Keratinocyte (primary cell): ENCODE results near the gene KDM3B. TPM values are rescaled to one million over a fixed set of nuclear protein-coding genes. Genes with fewer than 3 reads are reported as not detected.

Source experiments
- DNase-seq: peaks from one replicate; pipeline ENCODE4 v3.0.0-alpha.2; 2011; ENCODE audit warnings: low read depth, missing footprints, low spot score
- FAIRE-seq: peaks from 2 replicates; lab custom pipeline; 2011; peaks lifted over from hg19 to GRCh38; lab: Jason Lieb, UNC
- H2AFZ ChIP-seq: 2 replicates; pipeline ENCODE4 v1.6.0; 2012; ENCODE audit warnings: low read length, control low read depth, inconsistent platforms; ENCODE audit not compliant: control insufficient read depth
- H3K27ac ChIP-seq: 2 replicates; pipeline ENCODE4 v1.5.1; 2011; ENCODE audit warnings: low read length; ENCODE audit not compliant: control insufficient read depth, insufficient read depth
- H3K27me3 ChIP-seq: 3 replicates; pipeline ENCODE4 v1.6.0; 2011; ENCODE audit warnings: low read length; ENCODE audit not compliant: control insufficient read depth, insufficient read depth; ENCODE audit errors: extremely low read depth
- H3K36me3 ChIP-seq, 2 experiments: 2 replicates in 1 of 2; 3 replicates in 1 of 2; pipeline ENCODE4 v1.5.1; 2011; ENCODE audit warnings: low read length in 2 of 2, mild to moderate bottlenecking in 1 of 2; ENCODE audit not compliant: control insufficient read depth in 2 of 2, insufficient read depth in 2 of 2; ENCODE audit errors: extremely low read depth in 1 of 2
- H3K4me1 ChIP-seq: 3 replicates; pipeline ENCODE4 v1.5.1; 2011; ENCODE audit warnings: low read length; ENCODE audit not compliant: control insufficient read depth, insufficient read depth; ENCODE audit errors: extremely low read depth
- H3K4me2 ChIP-seq: 3 replicates; pipeline ENCODE4 v1.6.0; 2011; ENCODE audit warnings: low read depth, low read length; ENCODE audit not compliant: control insufficient read depth, insufficient read depth; ENCODE audit errors: extremely low read depth
- H3K4me3 ChIP-seq, 3 experiments: fragments of 200-600 bp in 1 of 3; sonication (generic) in 1 of 3; 2 replicates in 2 of 3; 3 replicates in 1 of 3; pipeline ENCODE4 v1.5.1; 2011 to 2016; ENCODE audit warnings: low read length in 3 of 3, mild to moderate bottlenecking in 3 of 3, control low read depth in 2 of 3, inconsistent platforms in 1 of 3, low read depth in 1 of 3, mixed read lengths in 1 of 3, mixed run types in 1 of 3, moderate library complexity in 1 of 3; ENCODE audit not compliant: control insufficient read depth in 2 of 3, insufficient read depth in 2 of 3; ENCODE audit errors: extremely low read depth in 1 of 3
- H3K79me2 ChIP-seq: 2 replicates; pipeline ENCODE4 v1.6.0; 2012; ENCODE audit warnings: low read length; ENCODE audit not compliant: control insufficient read depth, insufficient read depth
- H3K9ac ChIP-seq: 3 replicates; pipeline ENCODE4 v1.6.0; 2011; ENCODE audit warnings: low read length; ENCODE audit not compliant: control insufficient read depth, insufficient read depth; ENCODE audit errors: extremely low read depth
- H3K9me1 ChIP-seq: 3 replicates; pipeline ENCODE4 v1.6.0; 2011; ENCODE audit warnings: low read length; ENCODE audit not compliant: control insufficient read depth, insufficient read depth; ENCODE audit errors: extremely low read depth
- H3K9me3 ChIP-seq: 2 replicates; pipeline ENCODE4 v1.5.1; 2012; ENCODE audit warnings: low read depth, low read length; ENCODE audit not compliant: control insufficient read depth
- H4K20me1 ChIP-seq: 3 replicates; pipeline ENCODE4 v1.6.0; 2011; ENCODE audit warnings: low read length; ENCODE audit not compliant: control insufficient read depth, insufficient read depth; ENCODE audit errors: extremely low read depth
- CTCF ChIP-seq, 3 experiments: IDR thresholded peaks in 1 of 3; conservative IDR thresholded peaks in 1 of 3; optimal IDR thresholded peaks in 1 of 3; 2 replicates in 2 of 3; 3 replicates in 1 of 3; pipeline versions ENCODE3 to v1.5.1; 2011; ENCODE audit warnings: low read length in 3 of 3, mild to moderate bottlenecking in 3 of 3, moderate library complexity in 2 of 3, control low read depth in 1 of 3, inconsistent platforms in 1 of 3; ENCODE audit not compliant: insufficient read depth in 2 of 3; ENCODE audit errors: extremely low read depth in 1 of 3
- EZH2 ChIP-seq: IDR thresholded peaks from one replicate; pipeline ENCODE4 v1.6.1; 2012; ENCODE audit warnings: inconsistent platforms, mild to moderate bottlenecking, low read length, moderate library complexity
- dilution Hi-C: fragments of 300-500 bp; cut with MboI; formaldehyde crosslinking; loops from one replicate; pipeline ENCODE4 v1.7.0; 2020; ENCODE audit warnings: low sequenced_read_pairs; ENCODE audit not compliant: extremely low pct_ligation_motif_present
- polyA plus RNA-seq, 5 experiments: library from polyadenylated mRNA; depleted of rRNA in 3 of 5; stranded (reverse) in 3 of 5; stranded (forward) in 1 of 5; unstranded in 1 of 5; fragments of >200 nt; gene quantifications; 1 replicate in 1 of 5; 2 replicates in 3 of 5; 3 replicates in 1 of 5; pipeline versions ENCODE4 v1.2.1 to v1.2.3, GENCODE V29; 2011 to 2012; ENCODE audit warnings: missing spikeins in 2 of 5, low read depth in 1 of 5, low replicate concordance in 1 of 5

The KDM3B gene
- polyA plus RNA-seq, 1 donor (not counting 4 experiments of a cell fraction or from before 2014, with no cell fraction given), result 28.8 TPM

DNA sequence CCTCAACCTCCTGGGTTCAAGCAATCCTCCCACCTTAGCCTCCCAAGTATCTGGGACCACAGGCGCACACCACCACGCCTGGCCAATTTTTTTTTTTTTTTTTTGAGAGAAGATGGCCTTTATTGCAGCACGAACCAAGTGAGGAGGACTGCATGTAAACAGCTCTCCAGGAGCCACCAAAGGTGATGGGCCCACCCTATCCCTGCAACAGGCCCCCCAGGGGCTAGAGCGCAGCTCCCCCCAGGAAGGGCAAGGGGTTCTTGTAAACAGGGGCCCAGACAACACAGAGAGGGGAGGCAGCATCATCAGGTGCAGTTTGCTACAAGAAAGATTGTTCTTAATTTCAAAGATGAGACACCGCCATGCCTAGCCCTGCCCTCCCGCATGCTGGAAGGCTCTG, 100.2 kb downstream of the KDM3B start:
- Histone ChIP-seq H3K4me3 (no peak overlapping the region), H3K36me3 (no peaks in the 10 kb centered on the region), H3K27me3 (no peaks in the 10 kb centered on the region), H3K9me3 (no peaks in the 10 kb centered on the region), H3K4me2 (no peak overlapping the region), H2AFZ (no peak overlapping the region), H3K9ac (no peak overlapping the region), H4K20me1 (no peaks in the 10 kb centered on the region), H3K79me2 (no peaks in the 10 kb centered on the region), H3K9me1 (no peaks in the 10 kb centered on the region), H3K27ac (no peak overlapping the region), H3K4me1 (peaks cover 2% of the 10 kb centered on the region)
- TF ChIP-seq EZH2 (no peak), CTCF (optimal IDR thresholded peaks at IDR 0.05 in 1 of 3, IDR thresholded peaks at IDR 0.05 in 1 of 3, conservative IDR thresholded peaks at IDR 0.05 in 1 of 3; ENCODE audit: extremely low read depth in 1 of 3, insufficient read depth in 2 of 3, low read length in 3 of 3) (no peak)
- dilution Hi-C loops, result no loop called here
- no peak for FAIRE-seq
- DNase-seq, result no peak

DNA sequence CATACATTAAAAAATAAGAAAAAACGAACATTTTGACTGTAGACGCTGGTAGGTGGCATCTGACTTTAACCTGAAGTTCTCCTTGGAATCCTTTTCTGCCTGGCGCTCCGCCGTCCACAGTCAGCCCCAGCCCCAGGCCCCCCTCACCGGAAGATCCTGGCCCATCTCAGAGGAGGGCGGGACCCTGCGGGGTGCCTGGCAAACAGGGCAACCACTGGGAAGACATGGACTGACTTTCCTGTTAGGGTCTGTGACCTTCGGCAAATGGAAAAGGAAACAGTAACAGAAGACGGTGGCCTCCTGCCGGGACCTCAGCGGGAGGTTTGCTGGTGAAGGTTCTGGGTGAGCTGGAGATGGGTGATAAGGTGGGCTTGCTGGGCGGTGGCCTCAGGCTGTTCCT, 101.1 kb downstream of the KDM3B start:
- Histone ChIP-seq H3K4me2 (no peak overlapping the region), H3K27me3 (no peaks in the 10 kb centered on the region), H3K4me3 (no peak overlapping the region), H3K4me1 (peaks cover 2% of the 10 kb centered on the region), H3K27ac (no peak overlapping the region), H3K9me3 (no peaks in the 10 kb centered on the region), H2AFZ (no peak overlapping the region), H4K20me1 (no peaks in the 10 kb centered on the region), H3K9me1 (no peaks in the 10 kb centered on the region), H3K79me2 (no peaks in the 10 kb centered on the region), H3K36me3 (no peaks in the 10 kb centered on the region), H3K9ac (no peak overlapping the region)
- dilution Hi-C loops, result no loop called here
- DNase-seq (no peak), FAIRE-seq (no peak)
- TF ChIP-seq CTCF (optimal IDR thresholded peaks at IDR 0.05 in 1 of 3, IDR thresholded peaks at IDR 0.05 in 1 of 3, conservative IDR thresholded peaks at IDR 0.05 in 1 of 3; ENCODE audit: extremely low read depth in 1 of 3, insufficient read depth in 2 of 3, low read length in 3 of 3) (no peak), EZH2 (no peak)
